Stomach (tissue), 4 donors: ENCODE data around the gene GAD2.

ENCODE experiments used
- EP300 ChIP-seq: sonication (generic); formaldehyde crosslinking; IDR thresholded peaks from one replicate; pipeline ENCODE4 v1.6.1; 2017; ENCODE audit warnings: antibody characterized with exemption
- TF ChIP-seq, protein P1 (sequence below), 7 experiments: fragments of 450-650 bp in 4 of 7; fragments of 200-600 bp in 3 of 7; sonication (generic) in 3 of 7; IDR thresholded peaks; one replicate each; pipeline ENCODE4 v1.5.1; 2016 to 2019; ENCODE audit warnings: antibody characterized with exemption in 7 of 7, control low read depth in 2 of 7, mild to moderate bottlenecking in 1 of 7

DNA sequence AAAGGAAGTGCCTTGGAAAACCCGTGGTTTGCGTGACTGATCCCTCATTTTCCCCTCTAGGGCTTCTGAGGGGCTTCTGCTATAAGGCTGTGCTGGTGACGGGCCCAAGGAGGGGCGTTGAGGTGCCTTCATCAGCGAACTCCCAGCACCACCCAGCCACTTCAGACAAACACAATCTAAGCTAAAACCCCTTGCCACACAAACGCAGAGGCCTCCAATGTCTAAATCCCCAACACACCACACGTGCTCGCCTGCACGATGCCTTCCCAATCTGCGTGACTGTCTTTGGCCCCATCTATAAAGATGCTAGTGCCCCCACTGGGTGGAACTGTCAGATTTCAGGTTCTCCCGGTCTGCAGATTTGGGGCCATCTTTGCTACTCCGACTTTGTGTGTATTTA lies 4.1 kb upstream of the GAD2 start:
- no peak for TF ChIP-seq EP300
- TF ChIP-seq, protein P1, sequence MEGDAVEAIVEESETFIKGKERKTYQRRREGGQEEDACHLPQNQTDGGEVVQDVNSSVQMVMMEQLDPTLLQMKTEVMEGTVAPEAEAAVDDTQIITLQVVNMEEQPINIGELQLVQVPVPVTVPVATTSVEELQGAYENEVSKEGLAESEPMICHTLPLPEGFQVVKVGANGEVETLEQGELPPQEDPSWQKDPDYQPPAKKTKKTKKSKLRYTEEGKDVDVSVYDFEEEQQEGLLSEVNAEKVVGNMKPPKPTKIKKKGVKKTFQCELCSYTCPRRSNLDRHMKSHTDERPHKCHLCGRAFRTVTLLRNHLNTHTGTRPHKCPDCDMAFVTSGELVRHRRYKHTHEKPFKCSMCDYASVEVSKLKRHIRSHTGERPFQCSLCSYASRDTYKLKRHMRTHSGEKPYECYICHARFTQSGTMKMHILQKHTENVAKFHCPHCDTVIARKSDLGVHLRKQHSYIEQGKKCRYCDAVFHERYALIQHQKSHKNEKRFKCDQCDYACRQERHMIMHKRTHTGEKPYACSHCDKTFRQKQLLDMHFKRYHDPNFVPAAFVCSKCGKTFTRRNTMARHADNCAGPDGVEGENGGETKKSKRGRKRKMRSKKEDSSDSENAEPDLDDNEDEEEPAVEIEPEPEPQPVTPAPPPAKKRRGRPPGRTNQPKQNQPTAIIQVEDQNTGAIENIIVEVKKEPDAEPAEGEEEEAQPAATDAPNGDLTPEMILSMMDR (IDR thresholded peaks at IDR 0.05): no peak
